Cardiac muscle cell (in vitro differentiated cells and primary cell): ENCODE data around the gene PDCD4. TPM values are rescaled to one million over a fixed set of nuclear protein-coding genes. Genes with fewer than 3 reads are reported as not detected.
A peak's percentile ranks its signal among the peaks of the same experiment; 100 is the strongest.

Source experiments
- DNase-seq, 2 donors: peaks; one replicate each; pipeline versions ENCODE4 v3.0.0 to v3.0.0-alpha.2; 2010 to 2017; ENCODE audit warnings: low read depth in 1 of 2, low spot score in 1 of 2
- H3K27ac ChIP-seq: fragments of 200-600 bp; sonication (generic); 2 replicates; pipeline ENCODE4 v1.5.1; 2016
- H3K27me3 ChIP-seq: fragments of 200-600 bp; sonication (generic); 2 replicates; pipeline ENCODE4 v1.6.0; 2016; ENCODE audit warnings: control low read depth
- H3K36me3 ChIP-seq: fragments of 200-600 bp; sonication (generic); 2 replicates; pipeline ENCODE4 v1.5.1; 2016; ENCODE audit warnings: control low read depth
- H3K4me1 ChIP-seq: fragments of 200-600 bp; sonication (generic); 2 replicates; pipeline ENCODE4 v1.8.1; 2017; ENCODE audit warnings: low read depth, mild to moderate bottlenecking, mixed run types
- H3K4me3 ChIP-seq: fragments of 200-600 bp; sonication (generic); 2 replicates; pipeline ENCODE4 v1.5.1; 2016; ENCODE audit warnings: mild to moderate bottlenecking
- H3K9me3 ChIP-seq: fragments of 200-600 bp; sonication (generic); 2 replicates; pipeline ENCODE4 v1.5.1; 2017; ENCODE audit warnings: low read depth, mild to moderate bottlenecking, control low read depth
- CTCF ChIP-seq: IDR thresholded peaks from 2 replicates; pipeline ENCODE4 v1.5.1; 2012; ENCODE audit warnings: low read depth, mild to moderate bottlenecking, low read length
- polyA plus RNA-seq: library from polyadenylated mRNA; unstranded; fragments of >200 nt; fragmentation: Nextera tagmentation; extraction: Ambion mirVana; gene quantifications from 2 replicates; pipeline ENCODE4 v1.2.1, GENCODE V29; 2016
- total RNA-seq: library from RNA; depleted of rRNA; stranded (reverse); fragments of >200 nt; gene quantifications from 2 replicates; pipeline ENCODE4 v1.2.3, GENCODE V29; 2016

PDCD4 gene
- total and polyA plus RNA-seq, 2 experiments from 2014 or later = 84.9 to 98.7 TPM

GRCh38 chr10:110923856-110924493 is 52.2 kb downstream of the PDCD4 start:
- no peak for DNase-seq
- no peak overlapping the region for H3K4me3 ChIP-seq
- no peaks in the 10 kb centered on the region for H3K9me3 ChIP-seq
- no peaks in the 10 kb centered on the region for H3K36me3 ChIP-seq
- no peak for TF ChIP-seq CTCF
- H3K27ac ChIP-seq = no peak overlapping the region
- H3K27me3 ChIP-seq = no peaks in the 10 kb centered on the region
- peaks cover 32% of the 10 kb centered on the region for H3K4me1 ChIP-seq

- DNase-seq = no peak
- TF ChIP-seq CTCF = no peak
- H3K36me3 ChIP-seq = no peaks in the 10 kb centered on the region
- no peak overlapping the region for H3K4me3 ChIP-seq
- H3K27ac ChIP-seq = no peak overlapping the region
- H3K27me3 ChIP-seq = no peaks in the 10 kb centered on the region
- H3K9me3 ChIP-seq = no peaks in the 10 kb centered on the region
- peaks cover 38% of the 10 kb centered on the region for H3K4me1 ChIP-seq
Observed at GRCh38 chr10:110927461-110927860, 55.7 kb downstream of the PDCD4 start.

- Histone ChIP-seq H3K27ac (peak overlapping the region; percentile 90), H3K27me3 (no peaks in the 10 kb centered on the region), H3K4me3 (no peak overlapping the region), H3K36me3 (no peaks in the 10 kb centered on the region), H3K4me1 (peaks cover 25% of the 10 kb centered on the region), H3K9me3 (no peaks in the 10 kb centered on the region)
- TF ChIP-seq CTCF = no peak
- DNase-seq = peak in 1 of 2 donors; percentile 78
Observed at GRCh38 chr10:110931769-110932381, 60.1 kb downstream of the PDCD4 start.

- Histone ChIP-seq H3K27ac (peak overlapping the region; percentile 90), H3K9me3 (no peaks in the 10 kb centered on the region), H3K4me1 (peaks cover 25% of the 10 kb centered on the region), H3K36me3 (no peaks in the 10 kb centered on the region), H3K27me3 (no peaks in the 10 kb centered on the region), H3K4me3 (no peak overlapping the region)
- no peak for TF ChIP-seq CTCF
- no peak for DNase-seq
Observed at GRCh38 chr10:110932505-110933180, 60.9 kb downstream of the PDCD4 start.

GRCh38 chr10:110936757-110937156 is 65.0 kb downstream of the PDCD4 start:
- no peak for TF ChIP-seq CTCF
- Histone ChIP-seq H3K36me3 (no peaks in the 10 kb centered on the region), H3K4me3 (no peak overlapping the region), H3K4me1 (peaks cover 13% of the 10 kb centered on the region), H3K9me3 (no peaks in the 10 kb centered on the region), H3K27ac (no peak overlapping the region), H3K27me3 (no peaks in the 10 kb centered on the region)
- no peak for DNase-seq
